IPS-NIHi11 (cell line): ENCODE measurements around the gene ABO.
"Not testable (repeated sequence)": the region's sequence is repeated elsewhere in the genome, so short reads cannot be mapped to it uniquely, and the experiment has no call there.

Source experiments
- DNase-seq: peaks from one replicate; pipeline ENCODE4 v3.0.0; 2012; ENCODE audit warnings: mixed read lengths, low spot score

ABO gene

DNA sequence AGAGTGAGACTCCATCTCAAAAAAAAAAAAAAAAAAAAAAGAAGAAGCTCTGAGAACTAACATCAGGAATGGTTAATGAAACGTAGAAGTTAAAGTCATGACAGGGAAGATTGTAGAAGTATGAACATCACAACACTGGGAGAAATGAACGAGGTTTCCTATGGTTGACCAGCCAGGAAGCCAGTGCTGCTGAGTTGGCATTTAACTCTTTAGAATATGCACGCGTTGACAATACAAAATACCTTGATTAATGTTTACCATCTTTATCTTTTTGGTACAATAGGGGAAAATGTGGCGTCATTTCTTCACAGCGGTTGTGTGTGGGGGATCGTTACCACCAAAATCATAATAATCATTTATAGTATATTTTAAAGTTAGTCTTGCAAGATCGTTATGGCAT, 32.0 kb downstream of the ABO start:
- no peak for DNase-seq

DNA sequence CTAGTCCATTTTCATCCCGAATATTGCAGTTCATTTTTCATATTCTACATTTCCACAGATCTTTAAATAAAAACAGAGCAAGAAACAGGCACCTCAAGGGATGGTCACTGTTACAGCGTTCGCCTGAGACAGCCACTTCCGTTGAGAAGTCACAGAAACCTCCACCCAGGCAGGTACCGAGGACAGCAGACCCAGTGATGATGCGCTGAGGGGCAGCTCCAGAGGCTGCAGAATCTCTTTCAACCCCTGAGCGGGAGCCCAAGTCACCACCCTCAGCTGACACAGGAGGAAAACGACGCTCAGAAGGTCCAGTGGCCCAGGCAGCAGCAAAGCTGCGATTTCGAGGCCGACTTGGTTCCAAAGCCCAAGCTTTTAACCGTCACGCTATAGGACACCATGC, 32.8 kb downstream of the ABO start:
- no peak for DNase-seq

DNA sequence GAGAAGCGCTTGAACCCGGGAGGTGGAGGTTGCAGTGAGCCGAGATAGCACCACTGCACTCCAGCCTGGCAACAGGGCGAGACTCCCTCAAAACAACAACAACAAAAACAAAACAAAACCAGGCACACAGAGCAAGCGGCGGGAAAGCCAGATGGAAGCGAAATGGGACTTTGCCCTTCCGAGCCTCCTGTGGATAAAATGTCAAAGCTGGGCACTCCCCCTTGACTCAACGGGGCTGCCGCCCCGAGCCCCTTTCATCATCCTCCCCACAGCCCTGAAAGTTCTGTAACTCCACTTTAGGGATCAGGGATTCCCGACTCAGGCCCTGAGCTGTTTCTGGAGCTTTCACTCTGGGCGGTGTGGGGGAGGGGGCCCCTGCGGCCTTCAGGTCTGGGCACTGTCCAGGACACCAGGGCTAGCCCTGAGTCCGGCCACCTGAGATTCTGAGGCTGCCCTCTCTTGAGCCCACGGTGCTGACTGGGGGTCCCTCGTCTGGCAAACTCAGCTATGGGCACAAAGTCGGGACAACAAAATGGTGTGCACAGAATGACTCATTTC, 35.4 kb downstream of the ABO start:
- DNase-seq = no peak

DNA sequence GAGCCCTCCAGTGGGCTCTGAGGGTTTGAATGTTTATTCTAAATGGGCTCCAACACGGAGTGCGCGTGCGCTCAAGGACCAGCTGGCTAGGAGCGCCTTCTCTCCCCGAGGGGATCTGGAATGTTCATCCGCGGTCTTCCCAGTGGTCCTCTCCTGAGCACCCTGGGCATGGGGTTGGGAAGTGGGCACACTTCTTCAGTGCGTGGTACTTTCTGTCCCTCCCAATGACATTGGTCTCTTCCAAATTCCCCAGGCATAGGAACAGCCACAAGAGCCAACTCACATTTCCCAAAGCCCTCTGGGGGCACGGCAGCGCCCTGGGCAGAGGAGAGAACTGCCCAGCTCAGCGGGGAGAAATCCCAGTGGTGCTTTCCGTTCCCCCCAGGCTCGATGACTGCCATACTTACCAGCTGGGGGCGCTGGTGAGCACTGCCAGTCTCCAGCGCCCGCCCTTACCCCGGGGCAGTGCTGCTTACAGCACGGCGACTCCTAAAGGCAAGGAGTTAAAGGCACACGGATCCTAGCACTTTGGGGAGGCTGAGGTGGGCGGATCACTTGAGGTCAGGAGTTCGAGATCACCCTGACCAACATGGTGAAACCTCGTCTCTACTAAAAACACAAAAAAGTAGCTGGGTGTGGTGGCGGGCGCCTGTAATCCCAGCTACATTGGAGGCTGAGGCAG, 36.0 kb downstream of the ABO start:
- peak; percentile 94 for DNase-seq

DNA sequence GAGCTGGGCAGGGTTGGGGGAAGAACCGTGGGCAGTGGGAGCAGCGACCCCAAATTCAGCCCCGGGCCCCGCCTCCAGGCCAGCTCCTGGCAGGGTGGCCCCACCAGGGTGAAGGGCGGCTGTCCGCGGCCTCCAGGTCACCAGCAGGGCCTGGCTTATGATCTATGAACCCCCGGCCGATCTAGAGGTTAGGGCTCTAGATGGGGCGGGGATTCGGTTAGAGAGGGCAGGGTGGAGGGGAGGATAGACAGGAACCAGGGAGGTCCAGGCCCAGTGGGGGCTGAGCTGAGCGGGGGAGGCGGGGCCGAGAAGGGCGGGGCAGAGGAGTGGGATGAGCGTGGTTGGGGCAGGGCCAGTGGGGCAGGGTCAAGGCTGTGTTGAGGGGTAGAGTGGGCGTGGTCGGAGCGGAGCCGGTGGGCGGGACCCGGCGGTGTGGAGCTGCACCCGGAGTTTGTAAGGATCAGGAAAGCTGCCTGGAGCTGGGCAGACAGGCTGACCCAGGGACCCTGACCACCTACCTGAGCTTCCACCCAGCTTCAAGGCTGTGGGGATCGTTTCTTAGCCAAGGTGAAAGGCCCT, 36.6 kb downstream of the ABO start:
- peak; percentile 98 for DNase-seq

DNA sequence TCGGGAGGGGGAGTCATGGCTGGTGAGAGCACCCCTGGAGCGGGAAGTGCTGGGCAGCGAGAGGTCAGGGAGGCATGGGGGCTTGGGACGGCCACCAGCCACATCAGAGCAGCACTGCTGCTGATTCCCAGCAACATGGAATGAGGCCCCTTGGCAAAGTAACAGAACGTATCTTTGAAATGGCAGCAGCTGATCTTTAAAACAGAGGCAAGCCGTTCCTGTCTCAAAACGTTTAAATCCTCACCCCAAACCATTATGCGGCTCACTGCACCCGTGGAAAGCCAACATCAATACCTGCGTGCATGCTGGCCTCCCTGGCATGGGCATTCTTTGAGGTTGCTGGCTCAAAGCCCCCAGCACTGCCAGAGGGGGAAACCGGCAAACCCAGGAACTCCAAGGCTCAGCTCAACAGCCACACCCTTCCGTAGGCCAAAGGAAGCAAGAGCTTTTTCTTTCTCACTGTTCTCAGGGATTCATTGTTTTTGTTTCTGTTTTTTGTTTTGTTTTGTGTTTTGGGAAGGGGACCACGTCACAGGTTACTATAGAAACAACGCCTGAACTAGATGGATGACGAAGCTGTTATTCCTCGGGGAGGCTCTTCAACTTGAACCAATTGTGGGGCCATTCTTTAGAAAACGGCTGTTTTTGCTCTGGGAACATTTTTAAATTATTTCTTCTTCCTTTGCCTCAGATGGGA, 37.8 kb downstream of the ABO start:
- DNase-seq = no peak

DNA sequence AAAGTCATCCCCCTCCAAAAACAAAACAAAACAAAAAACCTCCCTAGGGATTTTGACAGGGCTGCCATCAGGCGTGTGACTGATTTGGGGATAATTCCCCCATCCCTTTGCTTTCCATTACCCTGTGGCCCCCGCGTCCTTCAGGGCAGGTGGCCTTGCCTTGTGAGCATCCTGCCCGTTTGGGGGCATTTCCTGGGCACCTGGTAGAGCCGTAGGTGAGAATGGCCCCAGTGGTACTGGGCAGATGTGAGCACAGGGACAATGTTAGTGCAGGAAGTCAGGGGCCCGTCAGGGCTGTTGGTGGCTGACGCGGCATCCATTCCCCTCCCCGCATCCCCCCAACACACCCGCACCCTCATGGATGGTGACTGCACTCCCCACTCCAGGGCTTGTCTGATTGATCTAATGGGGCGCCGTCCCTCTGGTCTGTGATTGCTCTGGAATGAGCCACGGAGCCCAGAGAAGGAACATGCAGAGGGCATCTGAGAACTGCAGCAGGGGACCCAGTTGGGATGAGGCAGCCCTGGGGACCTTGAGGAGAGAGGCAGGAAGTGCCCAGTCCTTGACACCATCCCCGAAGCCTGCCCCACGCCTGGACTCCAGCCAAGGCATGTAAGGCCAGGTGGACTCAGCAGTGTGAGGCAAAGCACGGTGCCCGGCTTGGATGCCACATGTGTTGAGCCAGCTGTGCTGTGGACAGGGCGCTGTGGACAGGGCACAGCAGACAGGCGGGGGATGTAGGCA, 38.5 kb downstream of the ABO start:
- DNase-seq = not testable (repeated sequence)

DNA sequence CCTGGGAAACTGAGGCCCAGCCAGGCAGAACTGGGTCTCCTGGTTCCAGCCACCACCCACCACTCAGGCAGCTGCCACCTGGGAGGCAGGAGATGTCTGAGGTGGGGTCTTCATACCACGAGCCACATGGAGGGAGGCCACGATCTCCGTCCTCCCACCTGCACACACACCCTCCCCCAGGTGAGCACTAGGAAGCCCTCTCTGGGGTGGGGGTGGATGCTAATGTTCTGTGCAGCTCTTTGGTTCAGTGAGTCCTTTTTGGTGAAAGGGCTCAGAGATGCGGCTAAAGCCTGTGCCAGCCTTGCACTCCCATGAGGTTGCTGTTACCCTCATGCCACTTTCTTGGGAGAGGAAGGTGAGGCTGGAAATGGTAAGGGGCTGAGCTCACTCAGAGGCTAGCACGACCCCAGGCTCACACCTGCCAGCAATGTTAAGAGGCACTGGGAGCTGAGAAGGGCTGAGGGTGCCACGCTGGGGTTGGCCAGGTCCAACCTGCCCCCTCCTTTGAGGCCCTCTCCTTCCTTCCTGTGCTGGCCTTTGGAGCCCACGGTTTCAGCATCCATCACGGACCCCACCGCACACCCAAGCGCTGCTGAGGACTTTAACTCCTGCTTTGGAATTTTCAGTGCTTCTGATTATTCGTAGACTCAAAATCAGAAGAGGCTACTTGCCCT, 39.3 kb downstream of the ABO start:
- no peak for DNase-seq

DNA sequence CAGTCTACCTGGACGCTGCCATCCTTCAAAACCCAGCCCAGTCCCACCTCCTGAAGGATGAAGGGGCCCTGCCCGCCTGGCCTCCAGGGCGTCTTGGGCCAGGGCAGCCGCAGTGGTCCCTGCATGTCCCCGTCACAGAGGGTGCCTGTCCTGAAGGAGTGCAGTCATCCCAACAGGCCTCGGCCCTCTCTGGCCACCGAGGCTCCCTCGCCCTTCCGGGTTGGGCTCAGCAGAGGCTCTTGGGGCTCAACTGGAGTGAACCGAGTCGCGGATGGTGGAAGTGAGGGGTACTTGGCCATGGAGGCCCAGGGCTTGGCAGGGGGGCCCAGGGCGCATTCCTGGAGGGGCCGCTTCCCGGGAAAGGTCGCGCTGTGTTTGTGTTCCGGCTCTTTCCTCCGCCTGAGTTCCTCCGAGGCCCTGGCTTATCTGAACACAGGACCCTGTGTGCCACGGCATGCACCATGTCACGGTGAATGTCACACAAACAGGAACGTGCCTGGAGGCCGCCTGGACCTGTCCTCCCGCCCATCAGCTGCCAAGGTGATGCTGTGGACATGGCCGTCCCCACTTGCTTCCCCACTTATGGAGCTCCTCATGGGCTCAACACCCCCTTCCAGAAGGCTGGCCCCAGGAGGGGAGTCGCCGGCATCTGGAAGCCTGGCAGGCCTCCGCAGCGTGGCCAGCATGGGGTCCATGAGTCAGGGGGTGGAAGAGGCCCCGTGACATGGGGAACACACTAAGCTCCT, 40.3 kb downstream of the ABO start:
- DNase-seq = no peak

DNA sequence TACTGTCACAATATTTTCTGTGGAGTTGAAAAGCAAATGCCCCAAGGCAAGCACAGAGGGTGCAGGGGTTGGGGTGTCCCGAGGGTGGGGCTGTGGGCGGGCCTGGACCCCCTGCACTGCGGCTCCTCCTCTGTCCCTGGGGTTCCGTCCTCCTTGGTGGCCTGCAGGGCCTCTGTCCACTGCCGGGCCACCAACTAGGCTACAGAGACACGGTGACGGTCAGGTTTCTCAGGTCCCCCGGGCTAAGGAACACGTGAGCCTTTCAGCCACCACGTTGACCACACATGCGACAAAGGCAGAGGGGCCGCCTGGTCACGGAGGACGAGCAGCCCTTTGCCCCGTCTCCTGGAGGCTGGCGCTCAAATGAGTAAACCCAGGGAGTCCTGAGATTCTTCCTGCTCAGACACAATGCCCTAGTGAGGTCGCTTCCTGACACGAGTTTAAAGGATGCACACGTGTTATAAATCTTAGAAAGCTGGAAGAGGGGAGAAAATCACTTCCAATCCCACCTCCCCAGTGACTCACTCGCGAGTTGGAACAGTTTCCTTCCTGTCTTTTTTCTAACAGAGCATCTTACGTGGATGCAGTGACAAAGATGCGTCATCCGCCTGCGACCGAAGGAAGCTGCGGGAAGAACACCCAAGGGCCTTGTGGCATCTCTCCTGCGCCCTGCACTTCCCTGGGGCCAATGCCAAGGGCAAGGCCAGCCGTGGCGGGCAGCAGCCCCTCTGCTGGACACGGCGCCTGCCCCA, 41.1 kb downstream of the ABO start:
- no peak for DNase-seq

DNA sequence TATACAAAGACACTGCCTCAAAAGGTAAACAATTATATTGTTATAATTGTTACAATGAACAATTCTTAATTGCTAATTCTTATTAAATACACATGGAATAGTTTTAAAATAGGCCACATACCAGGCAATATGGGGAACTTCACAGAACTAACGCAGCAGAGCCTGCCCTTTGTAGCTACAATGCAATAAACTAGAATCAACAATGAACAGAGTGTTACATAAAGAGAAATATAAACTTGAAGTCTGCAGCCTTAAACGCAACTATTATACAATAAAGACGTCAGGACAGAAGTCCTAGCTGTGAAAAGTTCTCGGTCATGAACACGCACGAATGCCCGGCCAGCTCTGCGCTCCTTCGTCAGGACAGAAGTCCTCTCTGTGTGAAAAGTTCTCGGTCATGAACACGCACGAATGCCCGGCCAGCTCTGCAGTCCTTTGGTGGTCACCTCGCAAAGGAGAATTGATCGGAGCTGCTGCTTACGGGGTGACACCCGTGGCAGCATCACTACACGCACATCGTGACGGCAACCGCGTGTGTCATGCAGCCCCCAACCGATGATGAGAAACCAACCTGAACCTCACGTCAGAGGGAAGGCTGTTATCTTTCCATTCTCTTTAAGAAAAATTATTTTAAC, 43.0 kb downstream of the ABO start:
- not testable (repeated sequence) for DNase-seq

DNA sequence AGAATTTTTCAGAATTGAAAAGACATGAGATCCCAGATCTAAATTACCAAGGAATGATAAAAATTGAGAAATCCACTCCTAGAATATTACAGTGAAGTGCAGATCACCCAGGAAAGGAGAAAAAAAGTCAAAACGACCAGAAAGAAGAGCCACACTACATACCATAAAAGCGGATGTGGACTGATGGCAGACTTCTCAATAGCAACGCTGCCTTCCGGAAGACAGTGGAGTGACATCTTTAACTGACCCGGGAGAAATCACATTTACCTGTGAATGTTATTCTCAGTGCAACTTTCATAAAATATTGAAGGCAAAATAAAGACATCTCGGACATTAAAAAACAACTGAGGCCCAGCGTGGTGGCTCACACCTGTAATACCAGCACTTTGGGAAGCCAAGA, 44.5 kb downstream of the ABO start:
- DNase-seq = not testable (repeated sequence)

DNA sequence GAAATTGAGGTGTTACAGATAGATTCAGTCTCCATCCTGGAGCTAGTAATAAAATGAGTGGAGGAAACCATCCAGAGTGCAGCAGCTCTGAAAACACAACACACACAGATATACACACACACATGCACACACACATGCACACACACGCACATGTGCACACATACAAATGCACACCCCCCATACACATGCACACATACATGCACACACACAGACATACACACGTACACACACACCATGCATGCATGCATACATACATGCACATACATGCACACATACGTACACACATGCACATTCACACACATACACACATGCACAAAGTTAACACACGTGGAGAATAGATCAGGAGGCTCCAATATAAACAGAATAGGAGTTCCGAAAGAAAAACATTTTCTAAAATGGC, 44.9 kb downstream of the ABO start:
- DNase-seq = no peak

DNA sequence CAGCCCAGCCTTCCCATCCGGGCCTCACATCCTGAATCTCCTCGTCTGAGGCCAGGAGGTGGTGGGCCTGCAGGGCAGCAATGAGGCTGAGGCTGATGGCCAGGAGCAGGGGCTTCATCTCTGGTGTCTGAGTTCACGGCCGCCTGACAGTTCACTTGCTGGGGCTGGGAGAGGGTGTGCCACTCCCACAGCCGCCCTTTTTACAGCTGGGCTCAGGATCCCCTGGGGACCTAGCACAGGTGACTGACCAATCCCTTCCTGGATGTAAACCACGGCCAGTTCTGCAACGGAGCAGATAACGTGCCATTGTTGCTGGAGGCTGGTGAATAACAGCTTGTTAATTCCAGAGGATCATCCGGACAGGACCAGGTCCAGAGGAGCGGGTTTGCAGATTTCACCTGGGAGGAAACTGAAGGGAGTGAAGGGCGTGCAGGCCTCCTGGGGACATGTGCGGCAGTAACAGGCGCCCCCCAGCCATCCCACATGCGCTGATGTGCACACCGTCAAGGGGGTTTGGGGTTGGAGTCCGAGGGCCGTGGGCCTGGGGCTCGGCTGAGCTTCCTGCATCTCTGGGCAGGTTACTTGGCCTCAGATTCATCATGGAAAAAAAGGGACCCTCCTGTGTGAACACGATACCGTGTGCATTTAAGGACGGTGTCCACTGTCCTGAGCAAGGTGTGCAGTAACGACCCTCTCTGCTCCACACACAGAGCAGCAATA, 46.4 kb downstream of the ABO start:
- DNase-seq = not testable (repeated sequence)

DNA sequence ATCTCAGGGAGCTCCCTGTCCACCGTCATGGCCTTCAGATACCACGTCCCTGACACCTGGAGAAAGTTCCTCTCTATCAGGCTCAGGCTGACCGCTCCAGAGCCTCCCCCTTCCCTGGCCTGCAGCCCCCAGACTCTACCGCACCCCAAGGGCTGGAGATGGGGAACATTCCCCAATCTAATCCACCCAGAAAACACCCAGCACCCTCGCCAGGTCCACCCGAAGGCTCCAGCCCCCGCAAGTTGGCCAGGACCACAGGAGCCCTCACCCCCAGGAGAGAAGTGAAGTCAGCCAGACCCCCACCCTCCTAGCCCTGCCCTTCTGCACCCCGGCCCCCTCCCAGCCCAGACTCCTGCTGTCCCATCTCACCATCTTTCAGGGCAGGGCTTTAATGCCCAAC, 47.0 kb downstream of the ABO start:
- not testable (repeated sequence) for DNase-seq

DNA sequence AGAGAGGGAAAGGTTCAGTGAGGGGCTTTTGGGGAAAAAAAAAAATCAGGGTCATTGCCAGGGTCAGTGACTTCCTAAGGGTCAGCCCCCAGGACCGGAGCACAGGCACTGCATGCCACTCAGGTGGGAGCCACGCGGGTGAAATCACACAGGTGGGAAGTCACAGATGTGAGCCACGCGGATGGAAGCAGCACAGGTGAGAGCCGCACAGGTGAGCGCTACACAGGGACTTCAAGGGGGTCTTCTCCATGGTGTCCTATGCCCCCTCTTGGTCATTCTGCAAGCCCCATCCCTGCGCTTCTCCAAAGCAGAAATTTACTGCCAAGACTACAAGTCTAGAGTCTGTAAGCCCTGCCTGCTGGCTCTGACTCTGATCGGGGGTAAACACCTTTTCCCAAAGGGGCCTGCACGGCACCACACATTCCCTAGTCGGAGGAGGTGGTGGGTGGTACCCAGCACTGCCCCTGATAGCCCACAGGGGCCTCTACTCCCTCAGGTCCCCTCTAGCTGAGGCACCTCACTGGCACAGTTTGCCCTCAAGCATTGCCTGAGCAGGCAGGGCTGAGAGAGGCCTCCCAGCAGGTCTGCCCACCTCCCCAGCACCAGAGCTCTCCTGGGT, 47.6 kb downstream of the ABO start:
- no peak for DNase-seq

DNA sequence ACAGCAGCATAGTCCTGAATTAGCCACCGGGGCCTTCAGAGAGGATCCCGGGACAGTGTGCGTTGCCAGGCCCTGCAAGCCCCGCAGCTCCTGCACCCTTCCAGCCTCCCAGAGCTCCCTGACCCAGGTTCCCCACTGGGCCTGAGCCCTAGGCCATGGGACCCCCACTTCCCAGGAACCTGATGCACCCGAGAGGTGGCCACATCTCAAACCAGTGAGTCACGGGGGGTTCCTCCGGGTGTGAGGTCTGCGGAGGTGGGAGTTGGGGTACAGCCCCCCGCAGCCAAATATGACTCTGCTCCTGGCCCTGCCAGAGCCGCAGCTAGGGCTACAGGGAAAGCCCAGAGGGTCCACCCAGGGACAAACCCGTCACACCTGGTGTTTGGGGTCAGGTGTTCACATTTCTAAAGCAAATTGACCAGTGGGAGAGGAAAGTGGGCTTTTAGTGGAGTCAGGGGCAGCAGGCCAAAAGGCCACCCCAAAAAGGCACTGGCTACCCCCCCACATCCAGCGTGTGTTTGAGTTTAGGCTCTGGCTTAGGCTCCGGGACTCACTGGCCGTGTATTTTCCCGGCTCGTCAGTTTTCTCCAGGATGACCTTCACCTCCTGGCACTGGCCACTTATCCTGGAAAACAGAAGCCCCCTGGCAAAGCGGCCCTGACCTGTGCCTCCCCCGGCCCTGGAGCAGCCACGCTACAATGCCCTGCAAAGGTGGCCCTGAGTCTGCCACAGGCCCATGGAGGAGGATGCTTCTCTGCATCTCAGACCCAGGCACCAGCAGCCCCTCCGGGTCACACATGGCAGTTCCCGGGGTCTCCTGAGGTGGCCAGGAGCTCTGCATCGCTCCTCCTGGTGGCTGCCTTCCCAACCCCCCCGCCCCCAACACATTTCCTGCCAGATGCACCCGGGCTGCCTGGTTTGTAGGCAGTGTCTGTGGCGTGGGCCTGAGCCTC, 48.5 kb downstream of the ABO start:
- DNase-seq = peak; percentile 48
